ENCODE measurements around the gene REXO1.
A peak's percentile ranks its signal among the peaks of the same experiment; 100 is the strongest.
"Not testable (repeated sequence)": the region's sequence is repeated elsewhere in the genome, so short reads cannot be mapped to it uniquely, and the experiment has no call there.

REXO1 gene

DNA sequence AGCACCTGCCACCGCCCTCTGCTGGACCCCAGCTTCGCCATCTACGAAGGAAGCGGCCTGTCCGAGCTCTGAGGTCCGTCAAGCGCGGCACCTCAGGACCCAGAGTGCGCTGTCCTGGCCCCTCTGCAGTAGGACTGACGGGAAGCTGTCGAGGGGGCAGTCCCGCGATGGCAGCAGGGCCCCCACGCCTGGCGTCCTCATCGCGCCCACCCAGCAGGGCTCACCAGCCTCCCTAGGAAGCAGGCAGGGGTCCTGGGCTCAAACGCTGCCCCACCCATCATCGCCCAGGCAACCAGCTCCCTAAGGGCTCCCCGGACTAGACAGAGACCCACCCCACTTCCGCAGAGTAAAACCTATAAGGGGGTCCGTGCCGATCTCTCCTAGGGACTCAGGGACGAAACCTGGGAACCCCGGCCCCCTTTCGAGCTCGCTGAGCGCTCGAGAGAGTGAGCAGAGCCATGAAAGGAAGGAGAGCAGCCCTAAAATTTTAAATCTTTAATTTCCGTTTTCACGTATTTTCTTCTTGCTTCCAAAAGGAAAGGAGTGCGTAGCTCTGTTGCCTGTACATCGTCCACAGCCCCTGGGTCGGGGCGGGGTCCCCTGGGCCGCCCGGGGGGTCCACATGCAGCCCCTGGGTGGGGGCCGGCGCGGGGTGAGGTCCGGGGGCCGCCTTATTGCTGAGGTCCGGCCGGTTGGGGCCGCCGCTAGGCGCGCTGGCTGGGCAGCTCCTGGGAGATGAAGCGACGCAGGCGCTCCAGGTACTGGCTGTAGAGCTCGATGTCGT, 28.4 kb upstream of the REXO1 start:
- DNase-seq, result not testable (repeated sequence)

DNA sequence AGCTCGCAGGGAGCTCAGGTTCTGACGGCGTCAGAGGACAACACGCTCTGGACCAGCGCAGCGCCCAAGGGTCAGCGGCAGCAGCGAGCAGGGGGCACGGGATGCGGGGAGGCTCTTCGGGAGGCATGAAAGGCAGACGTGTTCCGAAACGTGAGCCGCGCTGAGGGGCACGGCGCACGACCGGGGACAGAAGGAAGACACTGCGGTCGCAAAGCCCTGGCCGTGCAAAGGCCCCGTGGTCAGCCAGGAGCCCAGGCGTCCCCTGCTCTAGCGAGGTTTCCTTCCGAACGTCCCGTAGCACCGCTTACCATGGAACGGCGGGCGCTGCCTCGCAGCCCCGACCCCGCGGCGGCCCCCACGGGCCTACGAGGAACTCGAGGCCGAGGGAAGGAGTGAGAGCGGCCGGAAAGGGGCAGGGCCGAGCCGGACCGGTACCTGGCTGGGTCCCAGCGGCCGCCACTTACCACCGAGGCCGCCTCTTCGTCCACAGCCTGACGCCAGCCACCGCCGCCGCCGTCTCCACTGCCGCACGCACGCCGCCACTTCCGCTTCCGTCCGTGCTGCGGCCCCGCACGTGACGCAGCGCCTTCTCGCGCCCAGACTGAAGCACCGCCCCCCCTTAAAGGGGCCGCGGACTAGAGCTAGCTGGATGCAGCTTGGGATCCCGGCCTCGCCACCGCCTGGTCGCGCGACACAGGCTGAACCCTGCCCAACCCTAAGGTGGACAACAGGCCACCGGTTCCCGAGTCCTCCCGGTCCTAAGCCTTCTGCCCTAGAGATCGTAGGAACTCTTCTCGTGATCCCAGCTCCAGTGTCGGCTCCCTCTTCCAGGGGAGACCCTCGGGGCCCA, 27.6 kb upstream of the REXO1 start:
- DNase-seq, result peak; percentile 86

GRCh38 chr19:1875265-1875645, 27.0 kb upstream of the REXO1 start:
- not testable (repeated sequence) for DNase-seq

DNA sequence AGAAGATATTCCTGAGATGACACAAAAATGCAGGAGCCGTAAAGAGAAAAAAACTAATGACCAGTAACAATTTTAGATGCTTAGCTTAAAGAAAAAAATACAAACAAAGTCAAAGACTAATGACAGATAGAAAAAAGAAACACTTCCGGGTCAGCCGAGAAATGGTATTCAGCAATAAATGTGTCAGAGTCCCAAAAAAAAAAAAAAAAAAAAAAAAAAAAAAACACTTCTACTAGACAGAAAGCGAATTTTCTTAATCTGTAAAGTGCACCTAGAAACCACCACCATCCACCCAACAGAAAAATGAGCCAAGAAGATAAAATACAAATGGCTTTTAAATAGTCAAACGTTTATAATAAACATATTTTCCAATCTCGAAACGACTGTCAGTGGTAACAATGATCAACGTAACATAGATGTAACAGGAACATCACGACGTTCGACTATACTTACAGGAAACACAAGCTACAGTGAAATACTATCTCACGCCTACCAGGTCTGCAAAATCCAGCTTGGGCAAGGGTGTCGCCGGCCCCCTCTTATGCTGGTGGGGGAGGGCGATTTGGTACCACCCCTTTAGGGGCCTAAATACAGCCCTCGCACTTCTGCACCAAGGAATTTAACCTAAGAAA, 26.4 kb upstream of the REXO1 start:
- DNase-seq, result peak; percentile 64

GRCh38 chr19:1873524-1874473, 25.5 kb upstream of the REXO1 start:
- DNase-seq, result no peak

GRCh38 chr19:1872807-1873523, 24.7 kb upstream of the REXO1 start:
- no peak for DNase-seq

DNA sequence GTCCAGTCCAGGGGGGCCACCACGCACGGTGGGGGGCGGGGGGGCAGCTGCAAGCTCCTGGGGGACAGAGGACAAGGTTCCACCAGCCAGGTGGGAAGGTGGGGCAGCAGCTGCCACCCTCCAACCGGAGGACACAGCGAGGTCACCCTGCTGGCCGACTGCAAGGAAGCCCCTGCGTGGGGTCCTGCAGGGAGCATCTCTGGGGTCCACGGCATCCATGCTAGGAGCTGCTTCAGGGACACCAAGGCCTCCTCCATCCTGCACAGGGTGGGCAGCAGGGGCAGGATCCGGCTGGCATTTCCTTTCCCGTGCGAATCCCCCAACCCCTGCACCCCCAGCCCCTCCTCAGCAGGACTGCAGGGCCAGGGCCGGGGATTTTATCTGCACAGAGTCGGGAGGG, 23.3 kb upstream of the REXO1 start:
- DNase-seq, result no peak

DNA sequence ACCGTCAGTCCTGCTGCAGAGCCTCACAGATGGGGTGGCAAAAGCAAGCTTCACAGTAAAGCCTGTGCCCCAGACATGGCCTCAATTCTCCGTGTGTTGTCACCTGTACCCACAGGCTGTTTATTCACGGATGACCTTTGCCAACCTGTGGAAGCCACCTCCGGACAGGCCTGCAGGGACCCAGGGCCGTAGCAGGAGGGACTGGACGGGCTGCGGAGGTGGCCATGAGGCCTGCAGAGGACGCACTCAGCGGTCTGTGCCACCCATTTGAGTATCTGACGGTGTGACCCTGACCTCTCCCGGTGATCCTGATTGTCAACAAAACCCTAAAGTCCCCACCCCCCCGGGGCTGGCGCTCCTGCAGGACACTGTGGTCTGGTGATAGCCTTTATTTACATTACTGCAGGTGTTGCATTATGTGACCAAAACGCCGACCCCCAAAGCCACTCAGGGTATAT, 22.9 kb upstream of the REXO1 start:
- no peak for DNase-seq

- DNase-seq, result no peak
Observed at GRCh38 chr19:1868971-1869370, 20.7 kb upstream of the REXO1 start.

DNA sequence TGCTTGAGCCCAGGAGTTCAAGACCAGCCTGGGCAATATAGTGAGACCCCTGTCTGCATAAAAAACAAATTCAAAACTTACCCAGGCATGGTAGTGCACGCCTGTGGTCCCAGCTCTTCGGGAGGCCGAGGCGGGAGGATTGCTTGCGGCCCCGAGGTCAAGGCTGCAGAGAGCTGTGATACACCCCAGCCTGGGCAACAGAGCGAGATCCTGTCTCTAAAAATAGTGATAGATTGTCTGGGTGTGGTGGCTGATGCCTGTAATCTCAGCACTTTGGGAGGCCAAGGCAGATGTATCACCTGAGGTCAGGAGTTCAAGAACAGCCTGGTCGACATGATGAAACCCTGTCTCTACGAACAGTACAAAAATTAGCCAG, 19.1 kb upstream of the REXO1 start:
- no peak for DNase-seq

DNA sequence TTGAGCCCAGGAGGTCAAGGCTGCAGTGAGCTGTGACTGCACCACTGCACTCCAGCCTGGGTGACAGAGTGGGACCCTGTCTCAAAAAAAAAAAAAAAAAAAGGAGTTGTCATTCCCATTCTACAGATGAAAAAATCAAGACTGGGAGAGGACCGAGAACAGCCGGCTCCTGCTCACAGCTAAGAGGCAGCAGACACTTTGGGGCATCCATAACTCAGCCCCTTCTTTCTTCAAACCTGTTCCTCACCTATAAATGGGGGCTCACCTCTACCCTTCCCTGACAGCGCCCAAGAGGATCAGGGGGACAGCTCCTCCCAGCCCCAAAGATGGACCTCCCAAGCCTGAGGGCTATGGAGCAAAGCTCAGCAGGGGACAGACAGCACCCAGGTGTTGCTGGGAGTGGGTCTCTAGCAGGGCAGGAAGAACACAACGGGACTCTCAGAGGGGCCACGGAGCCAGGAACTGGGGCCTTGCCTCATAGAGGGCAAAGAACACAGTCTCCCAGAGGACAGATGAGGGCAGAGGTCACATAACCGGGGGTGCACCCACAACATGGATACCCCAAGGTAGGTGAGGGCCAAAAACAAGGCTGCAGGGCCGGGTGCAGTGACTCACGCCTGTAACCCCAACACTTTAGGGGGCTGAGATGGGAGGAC, 18.5 kb upstream of the REXO1 start:
- no peak for DNase-seq

- no peak for DNase-seq
Observed at GRCh38 chr19:1865172-1866010, 17.1 kb upstream of the REXO1 start.

DNA sequence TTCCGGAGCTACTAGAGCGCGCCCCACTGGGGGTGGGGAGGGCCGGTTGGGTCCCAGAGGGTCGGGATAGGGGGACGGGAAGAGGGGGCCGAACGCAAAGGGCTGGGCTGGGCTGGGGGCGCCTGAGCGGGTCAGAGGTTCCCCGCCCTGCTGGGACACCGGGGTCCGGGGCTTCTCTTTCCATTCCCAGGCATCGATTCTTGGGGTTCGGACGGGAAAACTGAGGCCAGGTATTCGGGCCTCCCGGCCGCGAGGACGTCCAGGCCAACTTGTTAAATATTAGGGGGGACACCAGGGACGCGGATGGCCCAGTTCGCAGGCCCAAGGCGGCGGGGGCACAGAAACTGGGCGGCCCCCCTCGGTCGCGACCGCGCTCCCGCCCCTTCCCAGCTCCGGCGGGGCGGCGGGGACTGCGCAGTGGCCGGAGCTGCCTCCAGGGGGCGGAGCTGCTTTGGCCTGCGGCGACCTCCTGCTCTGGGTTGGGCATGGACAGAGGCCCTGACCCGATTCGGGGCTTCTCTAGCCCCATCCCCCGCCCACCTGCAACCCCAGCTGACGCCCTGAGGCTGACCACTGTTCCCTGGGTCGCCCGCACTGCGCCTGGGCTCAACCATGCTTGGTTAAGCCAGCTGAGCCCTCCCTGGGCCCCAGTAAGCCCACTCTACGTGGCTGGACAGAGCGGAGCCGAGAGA, 16.3 kb upstream of the REXO1 start:
- peak; percentile 31 for DNase-seq

- DNase-seq, result peak; percentile 93
Observed at GRCh38 chr19:1863638-1864479, 15.6 kb upstream of the REXO1 start.

GRCh38 chr19:1863328-1863637, 15.0 kb upstream of the REXO1 start, which contains the start of gene KLF16:
Gene KLF16, minus strand, starts transcription at chr19:1863579. Its CDS starts 82 bp downstream, at chr19:1863497.
- no peak for DNase-seq

DNA sequence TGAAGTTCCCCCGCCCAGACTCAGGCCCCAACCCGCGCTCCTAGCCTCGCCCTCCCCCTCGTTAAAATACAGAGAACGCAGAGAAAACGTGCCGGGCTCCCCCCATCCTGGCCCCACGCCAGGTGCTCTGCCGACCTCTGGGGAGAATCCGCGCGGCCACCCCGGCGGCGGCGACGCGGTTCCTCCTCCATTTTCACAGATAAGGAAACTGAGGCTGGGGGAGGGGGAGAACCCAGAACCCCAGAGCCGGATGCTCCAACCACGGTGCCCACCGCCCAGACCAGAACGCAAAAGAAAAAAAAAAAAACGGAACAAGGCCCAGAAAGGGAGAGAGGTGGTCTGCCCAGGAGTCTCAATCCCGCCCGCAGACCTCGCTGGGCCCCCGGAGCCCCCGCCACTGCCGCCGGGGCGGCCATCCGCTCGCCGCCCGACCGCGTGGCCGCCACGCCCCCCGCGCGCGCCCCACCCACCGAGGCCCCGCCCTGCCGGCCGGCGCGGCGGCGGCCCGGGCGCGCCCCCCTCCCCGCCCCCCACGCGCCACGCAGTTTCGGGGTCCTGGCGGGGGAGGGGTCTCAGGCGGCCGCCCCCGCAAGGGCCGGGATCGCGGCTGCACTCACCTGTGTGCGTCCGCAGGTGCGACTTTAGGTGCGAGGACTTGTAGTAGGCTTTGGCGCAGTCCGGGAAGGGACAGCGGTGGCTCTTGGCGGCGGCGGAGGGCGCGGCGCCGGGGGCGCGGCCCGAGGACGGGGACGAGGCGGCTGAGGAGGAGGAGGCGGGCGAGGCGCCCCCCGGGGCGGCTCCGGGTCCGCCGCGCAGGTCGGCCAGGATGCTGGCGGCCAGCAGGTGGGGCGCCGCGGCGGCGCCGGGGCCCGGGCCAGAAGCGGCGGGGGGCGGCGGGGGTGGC, 14.4 kb upstream of the REXO1 start:
- DNase-seq, result peak; percentile 63

DNA sequence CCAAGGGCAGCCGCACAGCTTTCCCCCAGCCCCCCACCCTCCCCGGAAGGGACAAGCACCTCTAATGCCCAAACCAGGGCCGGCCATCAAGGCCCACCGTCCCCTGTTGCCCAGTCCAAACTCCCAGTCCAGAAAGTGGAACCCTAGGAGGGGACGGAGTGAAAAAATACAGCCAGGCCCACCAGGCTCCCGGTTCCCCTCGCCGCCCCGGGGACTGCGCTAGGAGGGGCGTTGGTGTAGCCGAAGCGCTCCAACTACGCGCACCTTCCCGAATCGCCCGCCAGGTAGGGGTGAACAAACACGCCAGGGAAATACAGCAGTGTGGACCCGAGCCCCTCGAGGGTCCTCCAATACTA, 13.8 kb upstream of the REXO1 start:
- no peak for DNase-seq

GRCh38 chr19:1861599-1862031, 13.3 kb upstream of the REXO1 start:
- no peak for DNase-seq

All from central memory CD4-positive, alpha-beta T cell (primary cell).